Activated naive CD4-positive, alpha-beta T cell (primary cell): ENCODE results near the gene MED13L.
"Not testable (repeated sequence)": the region's sequence is repeated elsewhere in the genome, so short reads cannot be mapped to it uniquely, and the experiment has no call there.

Source experiments
- DNase-seq, 4 experiments: peaks; one replicate each; lab custom pipeline; 2025; lab: John Stamatoyannopoulos, UW

The MED13L gene

DNA sequence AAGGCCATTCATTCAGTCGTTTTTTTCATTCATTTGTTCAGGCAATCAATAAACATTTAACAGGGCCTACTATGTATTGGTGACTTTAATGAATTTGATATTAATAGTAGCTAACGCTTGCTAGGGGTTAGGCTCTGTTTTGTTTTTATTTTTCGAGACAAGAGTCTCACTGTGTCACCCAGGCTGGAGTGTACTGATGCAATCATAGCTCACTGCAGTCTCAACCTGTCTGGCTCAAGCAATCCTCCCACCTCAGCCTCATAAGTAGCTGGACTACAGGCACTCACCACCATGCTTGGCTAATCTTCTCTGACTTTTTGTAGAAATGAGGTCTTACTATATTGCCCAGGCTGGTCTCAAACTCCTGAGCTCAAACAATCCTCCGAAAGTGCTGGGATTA lies 25.6 kb upstream of the MED13L start:
- DNase-seq: no peak

DNA sequence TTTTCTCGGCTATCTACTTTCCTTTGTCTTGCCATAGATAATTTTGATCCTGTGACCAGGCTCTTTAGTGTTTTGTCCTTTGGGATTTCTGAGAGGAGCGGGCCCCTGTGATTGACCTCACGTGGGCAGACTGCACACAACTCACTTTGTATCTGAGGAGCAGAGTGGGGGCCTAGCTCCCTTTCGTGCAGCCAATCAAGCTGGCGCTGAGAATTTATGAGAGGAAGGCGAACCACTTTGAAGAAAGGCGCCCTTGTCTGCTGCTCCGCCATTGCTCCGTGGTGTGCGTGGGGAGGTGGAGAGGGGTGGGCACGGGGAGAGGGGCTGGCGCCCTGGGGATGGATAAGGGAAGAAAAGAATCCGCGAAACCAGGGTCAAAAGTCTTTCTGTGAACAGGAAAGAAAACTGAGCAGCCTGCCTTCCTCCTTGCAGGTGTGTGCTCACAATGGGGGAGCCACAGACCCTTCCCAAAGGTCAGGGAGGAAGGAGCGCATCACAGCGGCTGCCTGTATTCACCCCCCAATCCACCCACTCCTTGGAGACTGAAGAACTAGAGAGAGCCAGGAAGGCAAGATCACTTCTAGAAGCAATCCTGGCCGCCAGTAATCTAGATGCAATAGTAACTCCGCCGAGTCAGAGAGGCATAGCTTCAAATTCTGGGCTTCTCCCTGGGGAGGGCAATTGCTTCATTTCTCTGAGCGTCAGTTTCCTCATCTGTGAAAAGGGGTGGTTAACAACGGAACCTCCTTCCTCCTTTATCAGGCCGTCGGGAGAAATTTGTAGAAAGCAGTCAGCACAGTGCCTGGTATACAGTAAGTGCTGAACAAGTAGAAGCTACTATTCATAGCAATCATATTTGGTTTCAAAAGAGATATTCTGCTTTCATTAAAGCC lies 24.9 kb upstream of the MED13L start:
- no peak for DNase-seq

DNA sequence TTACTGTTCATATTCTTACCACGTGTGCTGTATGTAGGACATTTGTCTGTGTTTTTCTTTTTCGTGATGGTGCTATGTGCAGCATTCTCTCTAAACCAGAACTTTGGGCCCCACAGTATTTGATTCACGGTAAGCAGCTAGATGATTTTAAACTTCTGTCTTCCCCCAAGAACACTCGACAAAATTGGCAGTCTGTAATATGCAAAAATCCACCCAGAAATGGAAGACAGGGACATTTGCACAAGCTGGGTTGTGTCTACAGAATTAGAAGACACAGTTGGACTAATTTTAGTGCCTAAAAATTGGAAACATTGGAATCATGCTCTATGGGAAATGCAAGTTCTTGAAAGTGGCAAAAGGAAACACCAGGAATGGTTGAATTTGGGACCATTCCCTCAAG lies 24.1 kb upstream of the MED13L start:
- no peak for DNase-seq

DNA sequence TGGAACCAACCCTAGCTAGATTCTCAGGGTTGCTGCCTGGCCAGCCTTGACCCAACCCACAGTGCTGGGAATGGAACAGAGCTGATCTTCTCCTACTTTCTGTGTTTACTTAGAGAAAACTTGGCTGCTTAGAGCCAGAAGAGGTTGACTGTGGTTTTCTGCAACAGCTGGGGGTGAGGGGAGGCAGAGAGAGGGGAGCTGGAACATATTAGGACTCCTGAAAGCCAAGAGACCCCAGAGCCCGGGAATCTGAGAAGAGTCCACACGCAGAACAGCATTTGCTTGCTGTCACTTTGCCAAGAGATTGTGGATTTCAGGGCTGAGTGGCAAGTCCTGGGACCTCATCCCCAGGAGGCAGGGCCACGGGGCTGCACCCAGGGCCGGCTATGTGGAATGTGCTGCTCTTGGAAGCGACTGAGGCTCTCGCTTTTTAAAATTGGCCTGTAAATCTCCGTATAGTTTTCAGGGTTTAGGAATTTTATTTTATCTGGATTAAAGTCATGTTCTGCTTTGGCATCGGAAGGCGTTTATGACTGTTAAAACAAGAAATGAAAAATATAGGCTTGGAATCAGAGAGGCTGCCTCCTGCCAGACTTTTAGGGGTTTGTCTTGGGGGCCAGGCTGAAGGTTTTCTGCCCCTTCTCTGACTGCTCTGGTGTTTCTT lies 22.3 kb upstream of the MED13L start:
- DNase-seq: no peak

DNA sequence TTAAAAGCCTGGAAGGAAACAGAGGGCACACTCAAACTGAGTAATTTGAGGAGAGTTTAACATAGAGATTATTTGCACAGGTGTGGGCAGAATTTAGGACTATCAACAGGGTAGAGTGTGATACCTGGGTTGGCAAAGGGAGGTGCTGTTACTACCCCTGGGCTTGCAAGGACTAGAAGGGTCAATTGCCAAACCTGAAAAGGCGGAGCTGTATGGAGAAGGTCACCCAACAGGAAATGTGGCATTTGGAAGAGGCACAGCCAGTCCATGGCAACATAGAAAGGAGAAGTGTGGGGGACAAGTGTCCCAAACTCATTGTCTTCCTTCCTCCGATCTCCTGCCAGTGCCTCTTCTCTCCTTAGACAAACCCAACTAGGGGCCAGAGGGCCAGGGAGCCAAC lies 21.6 kb upstream of the MED13L start:
- DNase-seq: no peak

DNA sequence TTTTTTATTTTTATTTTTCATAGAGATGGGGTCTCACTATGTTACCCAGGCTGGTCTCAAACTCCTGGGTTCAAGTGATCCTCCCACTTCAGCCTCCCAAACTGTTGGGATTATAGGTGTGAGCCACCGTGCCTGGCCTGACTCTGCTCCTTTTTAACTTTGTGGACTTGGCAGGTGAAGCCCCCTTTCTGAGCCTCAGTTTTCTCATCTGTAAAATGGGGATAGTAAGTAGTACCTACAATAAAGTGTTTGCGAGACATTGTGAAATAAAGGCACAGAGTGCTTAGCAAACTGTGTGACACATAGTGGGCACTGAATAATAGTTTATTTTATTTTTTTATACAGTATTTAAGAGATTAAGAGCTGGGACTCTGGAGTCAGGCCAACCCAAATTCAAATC lies 21.1 kb upstream of the MED13L start:
- no peak for DNase-seq

DNA sequence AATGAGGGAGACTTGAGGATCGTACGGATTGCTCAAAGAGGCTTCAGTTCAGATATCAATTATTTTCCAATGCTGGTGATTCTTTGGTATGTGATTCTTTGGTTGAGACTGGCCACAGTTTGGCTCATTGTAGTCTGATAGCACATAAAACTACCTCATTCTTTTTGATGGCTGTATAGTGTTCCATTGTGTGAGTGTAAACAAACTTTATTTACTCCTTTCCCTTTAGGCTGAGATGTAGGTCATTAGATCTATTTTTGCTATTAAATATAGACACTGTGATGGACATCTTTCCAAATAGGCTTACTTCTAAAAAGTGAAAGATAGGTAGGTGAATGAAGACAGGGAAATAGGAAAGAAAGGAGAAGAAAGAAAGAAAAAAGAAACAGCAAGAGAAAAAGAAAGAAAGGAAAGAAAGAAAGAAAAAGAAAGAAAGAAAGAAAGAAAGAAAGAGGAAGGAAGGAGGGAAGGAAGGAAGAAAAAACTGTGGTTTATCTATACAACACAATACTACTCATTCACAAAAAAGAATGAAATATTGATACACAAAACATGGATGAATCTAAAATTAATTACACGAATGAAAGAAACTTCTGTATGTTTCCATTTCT lies 19.8 kb upstream of the MED13L start:
- no peak for DNase-seq

DNA sequence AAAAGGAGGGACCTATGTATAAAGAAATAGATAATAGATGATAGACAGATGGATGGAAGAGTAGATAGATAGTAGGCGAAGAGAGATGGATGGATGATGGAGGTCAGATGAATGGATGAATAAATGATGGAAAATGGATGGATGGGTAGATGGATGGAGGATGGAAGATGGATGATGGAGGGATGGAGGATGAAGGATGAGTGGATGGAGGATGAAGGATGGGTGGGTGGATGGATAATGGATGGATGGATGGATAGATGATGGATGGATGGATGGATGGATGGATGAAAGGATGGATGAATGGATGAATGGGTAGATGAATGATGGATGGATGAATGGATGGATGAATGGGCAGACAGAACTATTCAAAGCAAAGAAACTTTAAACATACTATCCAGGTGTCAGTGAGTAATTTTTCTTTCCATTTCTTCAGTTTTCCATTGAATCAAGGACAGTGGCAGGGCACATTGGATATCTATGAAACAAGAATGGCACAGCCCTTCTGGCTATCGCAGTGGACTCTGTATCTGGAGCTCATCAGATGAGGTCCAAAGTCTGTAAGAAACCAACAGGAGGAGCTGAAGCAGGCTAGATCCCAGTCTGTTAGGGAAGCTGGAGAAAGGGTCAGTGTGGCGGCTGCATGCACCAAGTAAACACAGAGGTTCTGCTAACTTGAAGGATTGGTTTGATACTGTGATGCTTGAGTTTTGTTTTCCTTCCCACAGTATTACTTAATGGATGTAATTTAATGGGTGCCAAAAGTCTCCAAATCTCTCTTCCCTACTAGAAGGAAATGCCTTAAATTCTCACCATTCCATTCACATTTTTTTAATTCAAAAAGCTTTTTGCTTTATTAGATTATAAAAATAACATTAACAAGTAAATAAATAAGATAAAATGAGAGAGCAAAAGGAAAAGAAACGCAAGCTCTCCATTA lies 18.1 kb upstream of the MED13L start:
- DNase-seq: no peak

DNA sequence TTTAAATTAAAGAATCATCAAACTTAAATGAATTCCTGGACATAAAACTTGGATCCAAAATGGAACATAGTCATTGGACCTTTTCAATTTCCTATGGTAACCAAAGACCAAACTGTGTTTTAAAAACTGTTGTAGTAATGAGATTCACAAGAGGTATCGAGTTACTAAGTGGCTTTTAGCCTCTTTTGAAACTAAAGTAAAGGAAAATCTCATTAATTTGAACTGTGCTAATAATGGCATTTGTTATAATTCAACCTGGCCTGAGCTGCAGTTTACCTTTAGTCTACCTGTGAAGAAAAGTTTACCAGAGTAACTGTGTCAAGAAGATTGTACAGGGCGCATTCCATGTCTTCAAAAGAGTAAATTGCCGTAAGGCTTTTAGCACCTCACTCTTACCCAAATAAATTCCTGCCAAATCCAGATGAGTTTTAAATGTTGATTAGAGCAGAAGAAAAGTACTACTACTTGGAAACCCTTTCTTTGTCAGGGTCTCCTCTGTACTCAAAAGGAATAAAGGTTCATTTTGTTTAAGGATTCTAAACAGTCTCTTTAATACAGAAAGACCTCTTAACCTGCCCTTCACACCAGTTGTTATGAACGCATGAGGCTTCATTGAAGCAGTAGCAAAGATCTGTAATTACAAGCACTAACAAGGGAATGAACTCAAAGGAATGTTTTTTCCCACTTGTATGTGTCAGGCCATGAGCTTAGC lies 17.1 kb upstream of the MED13L start:
- no peak for DNase-seq

DNA sequence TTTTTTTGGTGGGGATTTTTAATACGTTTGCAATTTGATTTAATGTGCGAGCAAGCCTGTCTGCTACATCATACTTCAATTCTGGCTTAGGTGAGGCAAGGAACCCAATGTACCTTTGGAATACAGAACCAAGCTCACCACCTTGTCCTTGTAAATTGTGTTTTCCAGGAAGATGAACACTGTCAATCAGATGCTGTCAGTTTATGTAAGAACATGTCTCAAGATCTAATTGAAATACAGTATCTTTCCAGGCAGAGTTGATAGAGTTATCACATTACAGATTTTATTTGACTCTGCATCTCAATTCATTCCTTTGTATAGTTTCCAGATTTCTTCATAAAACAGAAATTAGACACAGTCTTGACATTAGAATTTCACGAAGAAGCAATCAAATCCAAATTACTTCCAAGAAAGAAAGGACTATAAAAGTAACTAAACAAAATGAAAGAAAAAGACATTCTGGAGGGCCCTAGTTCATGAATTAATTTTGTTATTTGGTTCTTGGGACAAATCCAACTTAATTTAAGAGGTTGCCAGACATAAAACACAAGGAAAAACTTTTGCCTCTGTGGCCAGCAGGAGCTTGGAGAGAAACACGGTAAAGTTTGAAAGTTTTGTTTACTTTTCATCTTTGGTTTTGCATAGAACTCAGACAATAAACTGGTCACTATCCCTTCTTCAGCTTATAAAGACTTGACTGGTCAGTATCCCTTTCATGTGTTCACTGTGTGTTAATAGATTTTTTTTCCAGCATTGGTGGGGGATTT lies 16.4 kb upstream of the MED13L start:
- DNase-seq: no peak

DNA sequence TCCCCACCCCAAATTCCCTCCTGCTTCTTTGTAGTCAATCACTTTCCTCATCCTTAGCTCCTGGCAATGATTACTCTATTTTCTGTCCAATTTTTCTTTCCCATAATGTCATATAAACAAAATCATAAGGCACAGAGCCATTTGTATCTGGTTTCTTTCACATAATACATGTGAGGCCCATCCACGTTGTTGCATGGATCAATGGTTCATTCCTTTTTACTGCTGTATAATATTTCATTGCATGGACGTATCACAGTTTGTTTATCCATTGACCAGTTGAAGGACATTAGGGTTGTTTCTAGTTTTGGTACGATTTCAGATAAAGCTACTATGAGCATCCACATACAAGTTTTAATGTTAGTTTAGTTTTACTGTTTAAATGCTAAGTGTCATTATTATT lies 13.7 kb upstream of the MED13L start:
- no peak for DNase-seq

DNA sequence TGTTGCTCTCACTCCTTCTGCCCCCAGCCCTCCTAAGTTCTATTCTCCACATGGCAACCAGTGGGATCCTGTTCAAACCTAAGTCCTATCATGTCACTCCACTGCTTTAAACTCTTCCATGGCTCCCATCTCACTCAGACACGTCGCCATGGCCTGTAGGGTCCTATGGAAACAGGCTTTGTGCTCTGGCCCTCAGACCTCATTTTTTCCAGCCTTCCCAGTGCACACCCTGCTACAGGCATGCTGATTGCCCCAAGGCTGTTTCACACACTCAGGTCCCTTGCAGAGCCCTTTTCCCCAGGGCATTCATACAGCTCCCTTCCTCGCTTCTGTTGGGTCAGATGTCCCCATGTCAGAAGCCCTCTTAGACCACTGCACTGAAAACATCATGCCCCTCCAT lies 11.2 kb upstream of the MED13L start:
- no peak for DNase-seq

DNA sequence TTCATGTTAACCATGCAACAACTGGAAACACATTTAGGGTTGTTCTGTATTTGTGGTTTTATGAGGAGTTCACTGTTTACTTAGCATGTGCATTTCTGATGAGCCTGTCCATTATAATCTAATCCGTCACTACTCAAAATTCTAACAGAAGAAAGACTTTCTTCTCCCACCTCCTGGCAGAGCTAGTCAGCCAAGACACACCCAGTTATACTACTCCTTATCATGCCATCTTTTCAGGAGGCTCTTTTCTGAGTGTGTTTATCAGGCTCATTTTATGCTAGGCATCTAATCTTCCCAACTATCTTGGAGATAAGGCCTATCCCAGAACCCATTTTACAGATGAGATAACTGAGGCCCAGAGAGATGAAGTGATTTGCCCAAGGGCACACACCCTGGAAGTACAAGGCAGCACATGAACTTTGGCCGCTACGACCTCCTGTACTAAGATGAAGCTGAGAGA lies 10.4 kb upstream of the MED13L start:
- no peak for DNase-seq

DNA sequence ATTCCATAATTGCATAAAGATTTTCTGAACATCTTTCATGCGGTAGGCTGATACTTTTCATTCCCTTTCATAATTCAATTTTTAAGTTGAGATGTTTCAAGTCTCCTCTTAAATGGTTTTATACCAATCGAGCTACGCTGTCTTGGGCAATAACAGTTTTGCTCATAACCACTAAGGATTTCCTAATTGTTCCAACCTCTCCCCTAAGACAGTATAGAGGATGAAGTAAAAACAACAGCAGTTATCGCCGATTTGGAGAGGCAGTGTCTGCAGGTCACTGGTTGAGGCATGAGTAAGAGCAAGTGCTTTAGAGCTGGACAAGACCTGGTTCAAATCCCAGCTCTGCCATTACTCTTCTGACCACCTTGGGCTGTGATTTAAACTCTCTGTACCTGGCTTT lies 6.9 kb upstream of the MED13L start:
- no peak for DNase-seq

DNA sequence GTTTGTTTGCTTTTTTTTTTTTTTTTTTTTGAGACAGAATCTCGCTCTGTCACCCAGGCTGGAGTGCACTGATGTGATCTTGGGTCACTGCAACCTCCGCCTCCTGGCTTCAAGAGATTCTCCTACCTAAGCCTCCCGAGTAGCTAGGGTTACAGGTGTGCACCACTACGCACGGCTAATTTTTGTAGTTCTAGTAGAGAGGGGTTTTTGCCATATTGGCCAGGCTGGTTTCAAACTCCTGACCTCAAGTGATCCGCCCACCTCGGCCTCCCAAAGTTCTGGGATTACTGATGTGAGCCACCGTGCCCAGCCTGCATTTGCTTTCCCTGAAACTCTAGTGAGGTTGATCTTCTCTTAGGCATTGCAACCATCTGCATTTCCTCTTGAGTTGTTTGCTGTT lies 6.4 kb upstream of the MED13L start:
- not testable (repeated sequence) for DNase-seq

DNA sequence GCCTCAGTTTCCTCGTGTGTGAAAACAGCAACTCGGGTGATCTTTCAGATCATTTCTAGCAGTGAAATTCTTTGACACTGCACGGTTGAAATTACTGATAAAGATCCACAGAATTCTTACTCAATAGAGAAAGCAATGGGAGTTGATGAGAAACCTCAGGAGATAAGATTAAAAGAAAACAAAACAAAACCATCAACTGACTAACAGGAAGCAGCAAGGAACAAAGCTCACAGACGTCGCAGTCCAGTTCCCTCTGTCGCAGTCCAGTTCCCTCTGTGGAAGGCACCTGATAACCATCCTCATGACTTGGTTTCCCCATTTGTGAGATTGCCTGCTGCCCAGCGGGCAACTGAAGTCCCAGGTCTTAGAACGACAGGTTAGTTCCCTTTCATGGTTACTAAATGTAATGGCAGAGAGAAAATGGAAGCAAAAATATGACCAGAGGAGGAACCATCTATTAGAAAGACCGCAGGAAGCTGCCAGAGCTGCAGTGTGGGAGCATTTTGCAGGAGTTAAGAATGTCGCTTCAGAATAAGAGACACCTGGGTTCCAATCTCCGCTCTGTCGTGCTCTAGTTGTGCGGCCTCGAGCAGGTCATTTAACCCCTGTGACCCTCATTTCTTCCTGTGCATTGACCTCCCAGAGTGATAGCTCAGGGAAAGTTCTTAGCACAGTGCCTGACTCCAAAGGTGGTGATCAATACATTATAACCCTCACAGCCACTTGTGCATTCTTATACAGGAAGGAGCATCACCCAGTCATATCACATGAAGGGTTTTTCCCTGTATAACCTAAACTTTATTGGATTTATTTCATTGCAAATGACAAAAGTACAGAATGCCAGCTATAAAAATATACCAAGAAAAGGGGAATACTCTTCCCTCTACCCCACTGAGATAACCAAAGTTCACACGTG lies 5.1 kb upstream of the MED13L start:
- no peak for DNase-seq

DNA sequence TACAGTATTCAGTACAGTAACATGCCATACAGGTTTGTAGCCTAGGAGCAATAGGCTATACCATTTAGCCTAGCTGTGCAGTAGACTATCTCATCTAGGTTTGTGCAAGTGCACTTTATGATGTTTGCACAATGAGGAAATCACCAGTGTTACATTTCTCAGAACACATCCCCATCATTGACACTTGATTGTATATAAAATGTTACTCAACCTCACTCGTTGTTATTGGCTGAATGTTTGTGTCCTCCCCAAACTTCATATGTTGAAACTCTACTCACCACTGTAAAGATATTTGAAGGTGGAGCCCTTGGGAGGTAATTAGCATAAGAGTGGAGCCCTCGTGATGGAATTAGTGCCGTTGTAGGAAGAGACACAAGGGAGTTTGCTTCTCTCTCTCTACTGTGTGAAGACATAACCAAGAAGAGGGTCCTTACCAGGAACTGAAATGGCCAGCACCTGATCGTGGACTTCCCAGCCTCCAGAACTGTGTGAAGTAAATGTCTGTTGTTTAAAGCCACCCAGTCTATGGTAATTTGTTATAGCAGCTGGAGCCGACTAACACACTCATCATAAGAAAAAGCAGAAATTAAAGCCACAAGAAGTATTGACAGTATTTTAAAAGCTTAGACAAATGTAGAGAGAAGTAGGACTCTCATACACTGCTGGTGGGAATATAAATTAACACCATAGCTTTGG lies 3.2 kb upstream of the MED13L start:
- no peak for DNase-seq

DNA sequence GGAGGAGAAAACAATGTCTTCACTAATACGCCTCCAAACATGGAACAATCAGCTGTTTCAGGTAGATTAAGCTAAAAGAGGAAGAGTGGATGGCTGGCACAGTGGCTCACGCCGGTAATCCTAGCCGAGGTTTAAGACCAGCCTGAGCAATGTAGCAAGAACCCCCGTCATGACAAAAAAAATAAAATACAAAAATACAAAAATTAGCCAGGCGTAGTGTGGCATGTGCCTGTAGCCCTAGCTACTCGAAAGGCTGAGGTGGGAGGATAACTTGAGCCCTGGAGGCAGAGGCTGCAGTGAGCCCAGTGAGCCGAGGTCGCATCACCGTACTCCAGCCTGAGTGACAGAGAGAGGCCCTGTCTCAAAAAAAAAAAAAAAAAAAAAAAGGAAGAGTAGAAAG lies 1.2 kb upstream of the MED13L start:
- no peak for DNase-seq

DNA sequence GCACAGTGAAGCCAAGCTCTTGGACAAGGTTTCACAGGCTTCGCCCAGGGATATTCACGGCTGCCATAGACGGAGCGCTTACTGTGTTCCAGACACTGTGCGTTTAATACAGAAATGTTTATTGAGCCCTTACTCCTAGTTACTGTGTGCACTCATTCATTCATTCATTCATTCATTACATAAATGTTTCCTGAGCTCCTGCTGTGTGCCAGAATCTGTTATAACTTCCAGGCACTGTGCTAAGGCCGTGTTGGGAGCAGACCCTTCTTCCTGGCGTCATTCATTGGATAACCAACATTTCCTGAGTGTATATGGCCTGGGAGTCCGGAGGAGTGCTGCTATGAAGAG lies 760 bp upstream of the MED13L start:
- DNase-seq: no peak
